Neutrophil (primary cell): ENCODE measurements around the gene CSGALNACT2.

Experiments
- H3K27ac ChIP-seq: fragments of 200-600 bp; sonication (generic); 2 replicates; pipeline ENCODE4 v1.5.1; 2016; ENCODE audit warnings: mild to moderate bottlenecking, moderate library complexity
- H3K27me3 ChIP-seq: fragments of 200-600 bp; sonication (generic); 2 replicates; pipeline ENCODE4 v1.6.0; 2016; ENCODE audit warnings: mild to moderate bottlenecking
- H3K36me3 ChIP-seq: fragments of 200-600 bp; sonication (generic); 2 replicates; pipeline ENCODE4 v1.5.1; 2017
- H3K4me1 ChIP-seq, 2 experiments: fragments of 200-600 bp in 1 of 2; sonication (generic) in 1 of 2; 1 replicate in 1 of 2; 2 replicates in 1 of 2; pipeline versions ENCODE4 v1.5.1 to v1.6.1; 2013 to 2016; ENCODE audit warnings: low read depth in 1 of 2, low read length in 1 of 2, mild to moderate bottlenecking in 1 of 2, moderate library complexity in 1 of 2; ENCODE audit not compliant: control insufficient read depth in 1 of 2, insufficient read depth in 1 of 2
- H3K4me3 ChIP-seq, 2 experiments: fragments of 200-600 bp in 1 of 2; sonication (generic) in 1 of 2; 1 replicate in 1 of 2; 2 replicates in 1 of 2; pipeline ENCODE4 v1.5.1; 2013 to 2016; ENCODE audit warnings: low read depth in 1 of 2, low read length in 1 of 2, mild to moderate bottlenecking in 1 of 2, moderate library complexity in 1 of 2
- H3K9me3 ChIP-seq: fragments of 200-600 bp; sonication (generic); 2 replicates; pipeline ENCODE4 v1.5.1; 2016
- TF ChIP-seq, protein P1 (sequence below): fragments of 200-600 bp; sonication (generic); IDR thresholded peaks from 2 replicates; pipeline ENCODE4 v1.5.1; 2016; ENCODE audit warnings: antibody characterized with exemption

CSGALNACT2 gene

DNA sequence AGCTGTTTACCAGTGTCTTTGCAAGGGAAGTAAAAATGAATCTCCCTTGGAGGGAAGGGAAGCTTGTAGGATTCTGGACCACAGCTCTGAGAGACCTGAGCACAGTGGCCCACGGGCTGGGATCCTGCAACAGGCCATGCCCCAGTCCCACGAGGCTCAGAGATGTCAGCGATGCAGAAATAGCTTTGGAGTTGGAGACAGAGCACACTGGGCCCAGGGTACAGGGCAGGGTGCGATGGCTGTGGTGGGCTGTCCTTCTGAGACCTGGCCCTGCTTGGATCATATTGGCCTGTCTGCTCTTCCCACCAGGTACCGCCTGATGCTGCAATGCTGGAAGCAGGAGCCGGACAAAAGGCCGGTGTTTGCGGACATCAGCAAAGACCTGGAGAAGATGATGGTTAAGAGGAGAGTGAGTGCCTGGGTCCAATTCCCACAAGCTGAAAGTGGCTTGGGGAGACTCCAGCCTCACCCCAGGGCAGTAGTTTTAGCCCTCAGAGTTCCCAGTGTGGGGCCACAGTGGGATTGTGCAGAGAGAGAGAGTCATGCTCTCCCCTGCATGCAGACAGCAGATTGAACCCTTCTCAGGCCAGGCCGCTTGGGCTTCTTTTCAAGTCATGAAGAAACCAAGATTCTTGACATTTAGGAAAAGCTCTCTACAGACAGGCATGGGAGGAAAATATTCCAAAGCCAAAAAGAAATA is 13.5 kb upstream of the CSGALNACT2 start:
- Histone ChIP-seq H3K27me3 (no peaks in the 10 kb centered on the region), H3K4me1 (peaks cover 20 to 22% of the 10 kb centered on the region in 2 experiments), H3K4me3 (no peak overlapping the region), H3K27ac (no peak overlapping the region), H3K9me3 (no peaks in the 10 kb centered on the region), H3K36me3 (no peaks in the 10 kb centered on the region)
- TF ChIP-seq, protein P1, sequence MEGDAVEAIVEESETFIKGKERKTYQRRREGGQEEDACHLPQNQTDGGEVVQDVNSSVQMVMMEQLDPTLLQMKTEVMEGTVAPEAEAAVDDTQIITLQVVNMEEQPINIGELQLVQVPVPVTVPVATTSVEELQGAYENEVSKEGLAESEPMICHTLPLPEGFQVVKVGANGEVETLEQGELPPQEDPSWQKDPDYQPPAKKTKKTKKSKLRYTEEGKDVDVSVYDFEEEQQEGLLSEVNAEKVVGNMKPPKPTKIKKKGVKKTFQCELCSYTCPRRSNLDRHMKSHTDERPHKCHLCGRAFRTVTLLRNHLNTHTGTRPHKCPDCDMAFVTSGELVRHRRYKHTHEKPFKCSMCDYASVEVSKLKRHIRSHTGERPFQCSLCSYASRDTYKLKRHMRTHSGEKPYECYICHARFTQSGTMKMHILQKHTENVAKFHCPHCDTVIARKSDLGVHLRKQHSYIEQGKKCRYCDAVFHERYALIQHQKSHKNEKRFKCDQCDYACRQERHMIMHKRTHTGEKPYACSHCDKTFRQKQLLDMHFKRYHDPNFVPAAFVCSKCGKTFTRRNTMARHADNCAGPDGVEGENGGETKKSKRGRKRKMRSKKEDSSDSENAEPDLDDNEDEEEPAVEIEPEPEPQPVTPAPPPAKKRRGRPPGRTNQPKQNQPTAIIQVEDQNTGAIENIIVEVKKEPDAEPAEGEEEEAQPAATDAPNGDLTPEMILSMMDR: no peak

DNA sequence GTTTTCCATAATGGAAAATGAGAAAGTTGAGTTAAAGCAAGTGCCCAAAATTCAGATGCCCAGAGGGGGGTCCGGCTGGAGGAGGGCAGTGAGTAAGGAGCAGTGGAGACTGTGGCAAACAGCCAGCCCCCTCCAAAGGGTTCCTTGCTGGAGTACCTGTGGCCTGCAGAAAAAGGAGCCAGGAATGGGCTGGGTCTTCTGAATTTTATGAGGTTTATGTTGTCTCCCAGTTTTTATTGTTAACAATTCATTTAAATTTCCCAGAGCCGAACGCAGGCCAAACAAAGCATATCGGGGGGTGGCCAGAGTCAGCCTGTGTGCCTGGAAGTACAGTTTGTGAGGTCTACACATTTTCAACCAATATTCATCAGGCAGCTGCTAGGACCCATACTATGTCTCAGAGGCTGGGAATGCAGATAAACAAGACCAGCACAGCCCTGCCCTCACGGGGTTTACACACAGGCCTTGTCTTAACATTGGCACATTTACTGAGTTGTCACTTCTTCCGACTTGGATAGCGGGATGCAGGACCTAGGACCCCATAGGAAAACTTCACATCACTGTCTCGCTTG is 12.9 kb upstream of the CSGALNACT2 start:
- TF ChIP-seq, protein P1: no peak

DNA sequence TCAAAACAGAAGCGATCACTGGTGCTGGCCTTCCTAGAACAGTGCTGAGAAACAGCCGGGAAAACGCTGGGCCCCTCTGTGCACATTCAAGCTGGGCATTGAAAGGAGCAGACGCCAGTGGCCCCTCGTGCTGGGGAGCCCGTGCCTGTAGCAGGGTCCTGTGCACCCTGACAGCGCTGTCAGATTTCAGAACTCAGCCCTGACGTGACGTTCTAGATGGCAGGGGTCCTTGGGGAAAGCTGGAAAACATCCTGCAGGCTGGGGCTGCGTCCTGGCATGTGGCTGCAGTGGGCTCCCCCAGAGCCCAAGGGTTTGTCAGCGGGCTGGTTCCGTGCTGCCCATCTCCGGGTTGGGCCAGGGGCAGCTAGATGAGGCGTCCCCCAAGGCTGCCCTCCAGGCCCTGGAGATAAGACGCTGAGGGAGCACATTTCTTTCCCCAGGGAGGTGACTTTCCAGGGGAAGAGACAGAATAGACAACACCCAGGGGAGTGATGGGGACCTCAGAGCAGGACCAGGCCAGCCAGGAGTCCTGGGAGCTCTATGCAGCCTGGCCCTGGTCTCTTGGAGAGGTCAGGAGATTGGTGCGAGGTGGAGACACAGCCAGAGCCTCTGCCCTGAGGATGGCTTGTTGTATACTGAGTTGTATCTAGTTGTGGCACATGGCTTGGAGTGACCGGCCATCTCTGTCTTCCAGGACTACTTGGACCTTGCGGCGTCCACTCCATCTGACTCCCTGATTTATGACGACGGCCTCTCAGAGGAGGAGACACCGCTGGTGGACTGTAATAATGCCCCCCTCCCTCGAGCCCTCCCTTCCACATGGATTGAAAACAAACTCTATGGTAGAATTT is 12.1 kb upstream of the CSGALNACT2 start:
- no peaks in the 10 kb centered on the region for H3K36me3 ChIP-seq
- H3K9me3 ChIP-seq: no peaks in the 10 kb centered on the region
- peaks cover 11 to 14% of the 10 kb centered on the region in 2 experiments for H3K4me1 ChIP-seq
- H3K27ac ChIP-seq: no peak overlapping the region
- TF ChIP-seq, protein P1: no peak
- H3K27me3 ChIP-seq: no peaks in the 10 kb centered on the region
- no peak overlapping the region for H3K4me3 ChIP-seq

More for the DNA sequence above, 12.9 kb upstream of the CSGALNACT2 start:
- Histone ChIP-seq H3K4me3 (no peak overlapping the region), H3K9me3 (no peaks in the 10 kb centered on the region), H3K27me3 (no peaks in the 10 kb centered on the region), H3K4me1 (peaks cover 19 to 21% of the 10 kb centered on the region in 2 experiments), H3K36me3 (no peaks in the 10 kb centered on the region), H3K27ac (no peak overlapping the region)

DNA sequence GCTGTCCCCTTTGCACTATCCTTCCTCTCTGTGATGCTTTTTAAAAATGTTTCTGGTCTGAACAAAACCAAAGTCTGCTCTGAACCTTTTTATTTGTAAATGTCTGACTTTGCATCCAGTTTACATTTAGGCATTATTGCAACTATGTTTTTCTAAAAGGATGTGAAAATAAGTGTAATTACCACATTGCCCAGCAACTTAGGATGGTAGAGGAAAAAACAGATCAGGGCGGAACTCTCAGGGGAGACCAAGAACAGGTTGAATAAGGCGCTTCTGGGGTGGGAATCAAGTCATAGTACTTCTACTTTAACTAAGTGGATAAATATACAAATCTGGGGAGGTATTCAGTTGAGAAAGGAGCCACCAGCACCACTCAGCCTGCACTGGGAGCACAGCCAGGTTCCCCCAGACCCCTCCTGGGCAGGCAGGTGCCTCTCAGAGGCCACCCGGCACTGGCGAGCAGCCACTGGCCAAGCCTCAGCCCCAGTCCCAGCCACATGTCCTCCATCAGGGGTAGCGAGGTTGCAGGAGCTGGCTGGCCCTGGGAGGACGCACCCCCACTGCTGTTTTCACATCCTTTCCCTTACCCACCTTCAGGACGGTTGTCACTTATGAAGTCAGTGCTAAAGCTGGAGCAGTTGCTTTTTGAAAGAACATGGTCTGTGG is 11.4 kb upstream of the CSGALNACT2 start:
- Histone ChIP-seq H3K4me1 (peaks cover 3 to 6% of the 10 kb centered on the region in 2 experiments), H3K9me3 (no peaks in the 10 kb centered on the region), H3K27ac (no peak overlapping the region), H3K36me3 (no peaks in the 10 kb centered on the region), H3K4me3 (no peak overlapping the region), H3K27me3 (no peaks in the 10 kb centered on the region)
- TF ChIP-seq, protein P1: no peak

DNA sequence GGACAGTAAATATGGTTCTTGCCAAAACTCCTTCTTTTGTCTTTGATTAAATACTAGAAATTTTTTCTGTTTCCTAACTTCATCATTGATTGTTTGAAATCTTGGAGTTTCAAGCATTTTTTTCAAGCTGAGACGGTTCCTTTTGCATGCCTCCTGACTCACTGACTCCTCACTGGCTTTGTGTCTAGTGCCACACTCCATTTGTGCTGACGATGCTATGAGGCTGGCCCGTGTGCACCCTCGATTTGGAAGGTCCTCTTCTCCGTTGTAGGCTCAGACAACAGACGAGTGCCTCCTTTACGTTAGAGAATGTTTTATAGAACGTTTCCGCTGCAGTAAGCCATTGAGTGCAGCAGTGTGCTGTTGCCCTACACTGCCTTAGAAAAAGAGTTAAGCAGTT is 10.8 kb upstream of the CSGALNACT2 start:
- no peak overlapping the region for H3K27ac ChIP-seq
- H3K9me3 ChIP-seq: no peaks in the 10 kb centered on the region
- H3K27me3 ChIP-seq: no peaks in the 10 kb centered on the region
- H3K4me1 ChIP-seq: peaks cover 0 to under 1% of the 10 kb centered on the region in 2 experiments
- no peaks in the 10 kb centered on the region for H3K36me3 ChIP-seq
- TF ChIP-seq, protein P1: no peak
- no peak overlapping the region for H3K4me3 ChIP-seq
